Measurements from ENCODE around the gene PLAAT2.

DNA sequence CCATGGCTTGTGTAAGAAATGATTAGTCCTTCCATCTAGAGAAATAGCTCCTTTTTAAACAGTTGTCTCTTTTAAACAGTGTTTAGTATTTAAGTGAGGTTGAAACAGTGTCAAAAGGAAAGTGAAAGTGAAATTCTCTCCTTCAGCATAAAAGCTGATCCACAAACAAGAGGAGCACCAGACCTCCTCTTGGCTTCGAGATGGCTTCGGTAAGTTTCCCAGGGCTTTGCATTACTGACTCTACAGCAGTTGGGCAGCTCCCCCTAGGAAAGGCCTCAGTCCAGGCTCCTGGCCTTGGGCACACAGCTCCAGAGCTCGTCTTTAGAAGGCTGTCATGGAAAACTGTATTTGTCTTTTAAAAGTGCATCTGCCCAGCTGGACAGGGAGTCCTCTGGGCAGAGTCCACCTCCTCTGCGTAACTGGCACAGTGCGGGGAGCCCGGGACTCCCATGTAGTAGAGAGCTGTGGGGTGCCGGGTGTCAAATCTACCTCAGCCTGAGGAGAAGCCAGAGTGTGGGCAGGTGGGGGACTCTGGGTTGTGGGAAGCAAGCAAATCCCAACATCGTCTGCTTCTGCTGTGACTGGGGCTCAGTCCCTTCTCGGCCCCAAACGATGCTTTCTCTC lies 26.4 kb downstream of the PLAAT2 start, which contains the start of gene PLAAT4:
- no peak for TF ChIP-seq TAF1 (IDR thresholded peaks at IDR 0.05; ENCODE audit: borderline replicate concordance, insufficient read depth, low read length)
- no peak for TF ChIP-seq POLR2AphosphoS5 (IDR thresholded peaks at IDR 0.05; ENCODE audit: low read depth, low read length)

All from PFSK-1 (cell line).